NCI-H460 (cell line): ENCODE measurements around the gene PHC3. TPM values are rescaled to one million over a fixed set of nuclear protein-coding genes. Genes with fewer than 3 reads are reported as not detected.

Experiments used
- DNase-seq: peaks from one replicate; pipeline ENCODE4 v3.0.0-alpha.2; 2016; ENCODE audit warnings: low read depth; ENCODE audit errors: extremely low read depth
- total RNA-seq: library from RNA; depleted of rRNA; stranded (reverse); fragments of >200 nt; shearing (Covaris generic); gene quantifications from 2 replicates; pipeline ENCODE4 v1.2.3, GENCODE V29; 2014

PHC3 gene
- total RNA-seq, 1 experiment from 2014 or later = 25.7 TPM

- no peak for DNase-seq
Observed at GRCh38 chr3:170189398-170190256, 8.1 kb upstream of the PHC3 start.

GRCh38 chr3:170180079-170180907, 1.2 kb downstream of the PHC3 start:
- DNase-seq = no peak

GRCh38 chr3:170179432-170179831, 2.1 kb downstream of the PHC3 start:
- no peak for DNase-seq

GRCh38 chr3:170178651-170179050, 2.9 kb downstream of the PHC3 start:
- DNase-seq = no peak

- DNase-seq = no peak
Observed at GRCh38 chr3:170171563-170171962, 10.0 kb downstream of the PHC3 start.

- DNase-seq = no peak
Observed at GRCh38 chr3:170164717-170165116, 16.8 kb downstream of the PHC3 start.

- DNase-seq = no peak
Observed at GRCh38 chr3:170163956-170164645, 17.4 kb downstream of the PHC3 start.

- DNase-seq = no peak
Observed at GRCh38 chr3:170162630-170163029, 18.9 kb downstream of the PHC3 start.

GRCh38 chr3:170162052-170162451, 19.5 kb downstream of the PHC3 start:
- no peak for DNase-seq

GRCh38 chr3:170159933-170160332, 21.6 kb downstream of the PHC3 start:
- no peak for DNase-seq

GRCh38 chr3:170159459-170159858, 22.1 kb downstream of the PHC3 start:
- DNase-seq = no peak

- DNase-seq = no peak
Observed at GRCh38 chr3:170155604-170156003, 25.9 kb downstream of the PHC3 start.

GRCh38 chr3:170154569-170155143, 26.9 kb downstream of the PHC3 start:
- DNase-seq = no peak

GRCh38 chr3:170154084-170154483, 27.4 kb downstream of the PHC3 start:
- no peak for DNase-seq

GRCh38 chr3:170151536-170151935, 30.0 kb downstream of the PHC3 start:
- DNase-seq = no peak

- no peak for DNase-seq
Observed at GRCh38 chr3:170149016-170149415, 32.5 kb downstream of the PHC3 start.

GRCh38 chr3:170145278-170145677, 36.3 kb downstream of the PHC3 start:
- no peak for DNase-seq

GRCh38 chr3:170144437-170144843, 37.1 kb downstream of the PHC3 start:
- peak; percentile 29 for DNase-seq

- no peak for DNase-seq
Observed at GRCh38 chr3:170142373-170142772, 39.2 kb downstream of the PHC3 start.

GRCh38 chr3:170137986-170138385, 43.5 kb downstream of the PHC3 start:
- DNase-seq = no peak

GRCh38 chr3:170132335-170132734, 49.2 kb downstream of the PHC3 start:
- no peak for DNase-seq
